ENCODE measurements around the gene GRAMD2A. TPM values are rescaled to one million over a fixed set of nuclear protein-coding genes. Genes with fewer than 3 reads are reported as not detected.
A peak's percentile ranks its signal among the peaks of the same experiment; 100 is the strongest.

GRAMD2A gene
- total and polyA plus RNA-seq, 2 experiments from 2014 or later = 0.70 to 2.8 TPM

- H3K27ac ChIP-seq (ENCODE audit: low read depth) = peak overlapping the region; percentile 21; the same call in 1 of the 2 replicates
- H3K79me2 ChIP-seq (replicated peaks; ENCODE audit: insufficient read depth) = peaks cover 82% of the 10 kb centered on the region
- peaks cover 57% of the 10 kb centered on the region for H3K4me1 ChIP-seq (ENCODE audit: insufficient read depth)
- H3K27me3 ChIP-seq (ENCODE audit: insufficient read depth) = no peaks in the 10 kb centered on the region
- peak overlapping the region; percentile 97 for H3K4me2 ChIP-seq
- 0 out of 3 replicates have a peak, but pooled peaks cover 2% of the 10 kb centered on the region for H3K9me3 Mint-ChIP-seq
- ATAC-seq (no peak), DNase-seq (ENCODE audit: low spot score) (no peak)
- H3K9me2 ChIP-seq (ENCODE audit: insufficient read depth) = no peaks in the 10 kb centered on the region
- peaks cover 37% of the 10 kb centered on the region for H3K36me3 Mint-ChIP-seq (ENCODE audit: low read depth)
- peak overlapping the region; percentile 54 for H3K4me3 Mint-ChIP-seq
- TF ChIP-seq, protein P1, sequence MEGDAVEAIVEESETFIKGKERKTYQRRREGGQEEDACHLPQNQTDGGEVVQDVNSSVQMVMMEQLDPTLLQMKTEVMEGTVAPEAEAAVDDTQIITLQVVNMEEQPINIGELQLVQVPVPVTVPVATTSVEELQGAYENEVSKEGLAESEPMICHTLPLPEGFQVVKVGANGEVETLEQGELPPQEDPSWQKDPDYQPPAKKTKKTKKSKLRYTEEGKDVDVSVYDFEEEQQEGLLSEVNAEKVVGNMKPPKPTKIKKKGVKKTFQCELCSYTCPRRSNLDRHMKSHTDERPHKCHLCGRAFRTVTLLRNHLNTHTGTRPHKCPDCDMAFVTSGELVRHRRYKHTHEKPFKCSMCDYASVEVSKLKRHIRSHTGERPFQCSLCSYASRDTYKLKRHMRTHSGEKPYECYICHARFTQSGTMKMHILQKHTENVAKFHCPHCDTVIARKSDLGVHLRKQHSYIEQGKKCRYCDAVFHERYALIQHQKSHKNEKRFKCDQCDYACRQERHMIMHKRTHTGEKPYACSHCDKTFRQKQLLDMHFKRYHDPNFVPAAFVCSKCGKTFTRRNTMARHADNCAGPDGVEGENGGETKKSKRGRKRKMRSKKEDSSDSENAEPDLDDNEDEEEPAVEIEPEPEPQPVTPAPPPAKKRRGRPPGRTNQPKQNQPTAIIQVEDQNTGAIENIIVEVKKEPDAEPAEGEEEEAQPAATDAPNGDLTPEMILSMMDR (conservative IDR thresholded peaks at IDR 0.05; ENCODE audit: low read depth in 2 of 2) = no peak
- H3F3A ChIP-seq (replicated peaks; ENCODE audit: low read depth) = peaks cover 20% of the 10 kb centered on the region
- H3K4me3 ChIP-seq = peak overlapping the region; percentile 99
- H3K27ac Mint-ChIP-seq = no peak overlapping the region
- H3K4me1 Mint-ChIP-seq = peaks cover 60% of the 10 kb centered on the region
- H4K20me1 ChIP-seq (replicated peaks; ENCODE audit: insufficient read depth) = peaks cover 68% of the 10 kb centered on the region
- peaks cover 27% of the 10 kb centered on the region for H3K27me3 Mint-ChIP-seq (ENCODE audit: insufficient read depth, low read depth, poor library complexity)
- H2AFZ ChIP-seq = no peak overlapping the region
- H3K36me3 ChIP-seq (ENCODE audit: insufficient read depth) = peaks cover 20% of the 10 kb centered on the region
These were observed 30.1 kb upstream of the GRAMD2A start for GRCh38 chr15:72227720-72228119.

- Histone ChIP-seq H3K27me3 (ENCODE audit: insufficient read depth) (no peaks in the 10 kb centered on the region), H4K20me1 (replicated peaks; ENCODE audit: insufficient read depth) (peaks cover 73% of the 10 kb centered on the region), H3K4me2 (peak overlapping the region; percentile 97), H3K4me1 (ENCODE audit: insufficient read depth) (peaks cover 51% of the 10 kb centered on the region), H3K79me2 (replicated peaks; ENCODE audit: insufficient read depth) (peaks cover 87% of the 10 kb centered on the region), H2AFZ (no peak overlapping the region), H3F3A (replicated peaks; ENCODE audit: low read depth) (peaks cover 20% of the 10 kb centered on the region), H3K9me2 (ENCODE audit: insufficient read depth) (no peaks in the 10 kb centered on the region), H3K36me3 (ENCODE audit: insufficient read depth) (peaks cover 20% of the 10 kb centered on the region), H3K4me3 (peak overlapping the region; percentile 28), H3K27ac (ENCODE audit: low read depth) (peak overlapping the region; percentile 74; the same call in 1 of the 2 replicates)
- Mint-ChIP-seq H3K27me3 (ENCODE audit: insufficient read depth, low read depth, poor library complexity) (peaks cover 22% of the 10 kb centered on the region), H3K4me1 (peaks cover 59% of the 10 kb centered on the region), H3K4me3 (peak overlapping the region; percentile 2; the same call in 1 of the 3 replicates), H3K36me3 (ENCODE audit: low read depth) (peaks cover 40% of the 10 kb centered on the region), H3K27ac (no peak overlapping the region), H3K9me3 (0 out of 3 replicates have a peak, but pooled peaks cover 2% of the 10 kb centered on the region)
- ATAC-seq = no peak
- DNase-seq (ENCODE audit: low spot score) = no peak
- TF ChIP-seq REST (IDR thresholded peaks at IDR 0.05; ENCODE audit: unreplicated experiment) (no peak), NANOG (IDR thresholded peaks at IDR 0.05; ENCODE audit: borderline replicate concordance) (no peak), ETS1 (IDR thresholded peaks at IDR 0.05) (no peak), EZH2phosphoT487 (IDR thresholded peaks at IDR 0.05; ENCODE audit: unreplicated experiment) (no peak), ZNF331 (CRISPR knock-in tag; IDR thresholded peaks at IDR 0.05; ENCODE audit: low read depth) (no peak), EZH2 (IDR thresholded peaks at IDR 0.05; ENCODE audit: low read depth, unreplicated experiment) (no peak), POLR2AphosphoS5 (IDR thresholded peaks at IDR 0.05; ENCODE audit: low read depth) (no peak)
- TF ChIP-seq, protein P2, sequence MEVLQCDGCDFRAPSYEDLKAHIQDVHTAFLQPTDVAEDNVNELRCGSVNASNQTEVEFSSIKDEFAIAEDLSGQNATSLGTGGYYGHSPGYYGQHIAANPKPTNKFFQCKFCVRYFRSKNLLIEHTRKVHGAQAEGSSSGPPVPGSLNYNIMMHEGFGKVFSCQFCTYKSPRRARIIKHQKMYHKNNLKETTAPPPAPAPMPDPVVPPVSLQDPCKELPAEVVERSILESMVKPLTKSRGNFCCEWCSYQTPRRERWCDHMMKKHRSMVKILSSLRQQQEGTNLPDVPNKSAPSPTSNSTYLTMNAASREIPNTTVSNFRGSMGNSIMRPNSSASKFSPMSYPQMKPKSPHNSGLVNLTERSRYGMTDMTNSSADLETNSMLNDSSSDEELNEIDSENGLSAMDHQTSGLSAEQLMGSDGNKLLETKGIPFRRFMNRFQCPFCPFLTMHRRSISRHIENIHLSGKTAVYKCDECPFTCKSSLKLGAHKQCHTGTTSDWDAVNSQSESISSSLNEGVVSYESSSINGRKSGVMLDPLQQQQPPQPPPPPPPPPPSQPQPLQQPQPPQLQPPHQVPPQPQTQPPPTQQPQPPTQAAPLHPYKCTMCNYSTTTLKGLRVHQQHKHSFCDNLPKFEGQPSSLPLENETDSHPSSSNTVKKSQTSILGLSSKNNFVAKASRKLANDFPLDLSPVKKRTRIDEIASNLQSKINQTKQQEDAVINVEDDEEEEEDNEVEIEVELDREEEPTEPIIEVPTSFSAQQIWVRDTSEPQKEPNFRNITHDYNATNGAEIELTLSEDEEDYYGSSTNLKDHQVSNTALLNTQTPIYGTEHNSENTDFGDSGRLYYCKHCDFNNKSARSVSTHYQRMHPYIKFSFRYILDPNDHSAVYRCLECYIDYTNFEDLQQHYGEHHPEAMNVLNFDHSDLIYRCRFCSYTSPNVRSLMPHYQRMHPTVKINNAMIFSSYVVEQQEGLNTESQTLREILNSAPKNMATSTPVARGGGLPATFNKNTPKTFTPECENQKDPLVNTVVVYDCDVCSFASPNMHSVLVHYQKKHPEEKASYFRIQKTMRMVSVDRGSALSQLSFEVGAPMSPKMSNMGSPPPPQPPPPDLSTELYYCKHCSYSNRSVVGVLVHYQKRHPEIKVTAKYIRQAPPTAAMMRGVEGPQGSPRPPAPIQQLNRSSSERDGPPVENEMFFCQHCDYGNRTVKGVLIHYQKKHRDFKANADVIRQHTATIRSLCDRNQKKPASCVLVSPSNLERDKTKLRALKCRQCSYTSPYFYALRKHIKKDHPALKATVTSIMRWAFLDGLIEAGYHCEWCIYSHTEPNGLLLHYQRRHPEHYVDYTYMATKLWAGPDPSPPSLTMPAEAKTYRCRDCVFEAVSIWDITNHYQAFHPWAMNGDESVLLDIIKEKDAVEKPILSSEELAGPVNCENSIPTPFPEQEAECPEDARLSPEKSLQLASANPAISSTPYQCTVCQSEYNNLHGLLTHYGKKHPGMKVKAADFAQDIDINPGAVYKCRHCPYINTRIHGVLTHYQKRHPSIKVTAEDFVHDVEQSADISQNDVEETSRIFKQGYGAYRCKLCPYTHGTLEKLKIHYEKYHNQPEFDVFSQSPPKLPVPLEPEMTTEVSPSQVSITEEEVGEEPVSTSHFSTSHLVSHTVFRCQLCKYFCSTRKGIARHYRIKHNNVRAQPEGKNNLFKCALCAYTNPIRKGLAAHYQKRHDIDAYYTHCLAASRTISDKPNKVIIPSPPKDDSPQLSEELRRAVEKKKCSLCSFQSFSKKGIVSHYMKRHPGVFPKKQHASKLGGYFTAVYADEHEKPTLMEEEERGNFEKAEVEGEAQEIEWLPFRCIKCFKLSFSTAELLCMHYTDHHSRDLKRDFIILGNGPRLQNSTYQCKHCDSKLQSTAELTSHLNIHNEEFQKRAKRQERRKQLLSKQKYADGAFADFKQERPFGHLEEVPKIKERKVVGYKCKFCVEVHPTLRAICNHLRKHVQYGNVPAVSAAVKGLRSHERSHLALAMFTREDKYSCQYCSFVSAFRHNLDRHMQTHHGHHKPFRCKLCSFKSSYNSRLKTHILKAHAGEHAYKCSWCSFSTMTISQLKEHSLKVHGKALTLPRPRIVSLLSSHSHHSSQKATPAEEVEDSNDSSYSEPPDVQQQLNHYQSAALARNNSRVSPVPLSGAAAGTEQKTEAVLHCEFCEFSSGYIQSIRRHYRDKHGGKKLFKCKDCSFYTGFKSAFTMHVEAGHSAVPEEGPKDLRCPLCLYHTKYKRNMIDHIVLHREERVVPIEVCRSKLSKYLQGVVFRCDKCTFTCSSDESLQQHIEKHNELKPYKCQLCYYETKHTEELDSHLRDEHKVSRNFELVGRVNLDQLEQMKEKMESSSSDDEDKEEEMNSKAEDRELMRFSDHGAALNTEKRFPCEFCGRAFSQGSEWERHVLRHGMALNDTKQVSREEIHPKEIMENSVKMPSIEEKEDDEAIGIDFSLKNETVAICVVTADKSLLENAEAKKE (CRISPR knock-in tag; IDR thresholded peaks at IDR 0.05) = no peak
These were observed 29.6 kb upstream of the GRAMD2A start for GRCh38 chr15:72227192-72227586.

All from GM23338 (cell line).